SH-SY5Y (cell line): ENCODE results near the gene ABCA13.

ENCODE experiments used
- GATA2 ChIP-seq: IDR thresholded peaks from 2 replicates; pipeline ENCODE4 v1.6.1; 2011; ENCODE audit warnings: mild to moderate bottlenecking, low read depth, low read length
- GATA3 ChIP-seq: IDR thresholded peaks from 2 replicates; pipeline ENCODE4 v1.6.1; 2011; ENCODE audit warnings: low read depth, mild to moderate bottlenecking, low read length, moderate library complexity

DNA sequence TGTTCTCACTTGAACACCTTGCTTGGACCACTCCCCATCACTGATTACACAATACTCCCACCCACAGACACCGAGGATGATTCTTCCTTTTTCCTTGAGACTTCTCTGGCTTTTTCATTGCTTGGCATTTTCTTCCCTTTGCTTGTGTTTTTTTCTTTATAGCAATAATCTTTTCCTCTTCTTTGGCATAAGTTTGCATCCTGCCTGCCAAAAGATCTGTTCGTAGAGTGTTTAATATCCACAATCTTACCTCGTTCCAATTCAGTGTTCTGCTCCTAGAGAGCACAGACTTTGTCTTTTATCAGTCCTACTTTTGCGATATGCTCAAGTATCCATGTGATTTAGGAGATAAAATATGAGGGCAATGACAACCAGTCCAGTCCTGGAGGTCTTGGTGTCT lies 449.8 kb downstream of the ABCA13 start:
- TF ChIP-seq GATA2 (no peak), GATA3 (no peak)
